ENCODE data around the gene ULK4. TPM values are rescaled to one million over a fixed set of nuclear protein-coding genes. Genes with fewer than 3 reads are reported as not detected.

ULK4 gene
- total RNA-seq, 1 donor from 2014 or later, result 18.6 TPM

- POLR2A ChIA-PET, result no interaction called here
Observed at GRCh38 chr3:41441568-41441967, 520.3 kb downstream of the ULK4 start.

GRCh38 chr3:41441139-41441538 is 520.8 kb downstream of the ULK4 start:
- H3K4me1 Mint-ChIP-seq, result no peaks in the 10 kb centered on the region
- TF ChIP-seq CTCF (IDR thresholded peaks at IDR 0.05), result no peak
- intact Hi-C loops (cut with micrococcal nuclease), result no loop called here
- no peaks in the 10 kb centered on the region for H3K36me3 Mint-ChIP-seq (ENCODE audit: low read depth)
- H3K27ac Mint-ChIP-seq, result no peak overlapping the region
- no peak for ATAC-seq (ENCODE audit: low read depth)
- ChIA-PET POLR2A (no interaction called here), CTCF (no interaction called here)
- peaks cover 9% of the 10 kb centered on the region for H3K9me3 Mint-ChIP-seq
- H3K4me3 Mint-ChIP-seq, result no peak overlapping the region
- DNase-seq, result no peak
- no peaks in the 10 kb centered on the region for H3K27me3 Mint-ChIP-seq

More at GRCh38 chr3:41441568-41441967, 520.3 kb downstream of the ULK4 start:
- CTCF ChIA-PET, result no interaction called here
- intact Hi-C loops (cut with micrococcal nuclease), result no loop called here
- Mint-ChIP-seq H3K36me3 (ENCODE audit: low read depth) (no peaks in the 10 kb centered on the region), H3K27me3 (no peaks in the 10 kb centered on the region), H3K4me1 (no peaks in the 10 kb centered on the region), H3K4me3 (no peak overlapping the region), H3K27ac (no peak overlapping the region), H3K9me3 (peaks cover 9% of the 10 kb centered on the region)
- DNase-seq (no peak), ATAC-seq (ENCODE audit: low read depth) (no peak)
- no peak for TF ChIP-seq CTCF (IDR thresholded peaks at IDR 0.05)

GRCh38 chr3:41436983-41437382 is 524.9 kb downstream of the ULK4 start:
- POLR2A ChIA-PET, result no interaction called here
- intact Hi-C loops (cut with micrococcal nuclease), result no loop called here
- Mint-ChIP-seq H3K27me3 (no peaks in the 10 kb centered on the region), H3K36me3 (ENCODE audit: low read depth) (no peaks in the 10 kb centered on the region), H3K9me3 (peaks cover 10% of the 10 kb centered on the region), H3K4me1 (no peaks in the 10 kb centered on the region), H3K4me3 (no peak overlapping the region), H3K27ac (no peak overlapping the region)
- CTCF ChIA-PET, result no interaction called here
- no peak for DNase-seq
- ATAC-seq (ENCODE audit: low read depth), result no peak
- TF ChIP-seq CTCF (IDR thresholded peaks at IDR 0.05), result no peak

GRCh38 chr3:41434781-41435180 is 527.1 kb downstream of the ULK4 start:
- ChIA-PET POLR2A (no interaction called here), CTCF (no interaction called here)
- H3K4me1 Mint-ChIP-seq, result no peaks in the 10 kb centered on the region
- no peak for TF ChIP-seq CTCF (IDR thresholded peaks at IDR 0.05)
- ATAC-seq (ENCODE audit: low read depth) (no peak), DNase-seq (no peak)
- H3K4me3 Mint-ChIP-seq, result no peak overlapping the region
- no peaks in the 10 kb centered on the region for H3K36me3 Mint-ChIP-seq (ENCODE audit: low read depth)
- H3K9me3 Mint-ChIP-seq, result peaks cover 1% of the 10 kb centered on the region
- no peak overlapping the region for H3K27ac Mint-ChIP-seq
- intact Hi-C loops (cut with micrococcal nuclease), result no loop called here
- H3K27me3 Mint-ChIP-seq, result no peaks in the 10 kb centered on the region

GRCh38 chr3:41431386-41431785 is 530.5 kb downstream of the ULK4 start:
- POLR2A ChIA-PET, result no interaction called here
- DNase-seq, result no peak
- no peak for ATAC-seq (ENCODE audit: low read depth)
- H3K36me3 Mint-ChIP-seq (ENCODE audit: low read depth), result no peaks in the 10 kb centered on the region
- no peak overlapping the region for H3K4me3 Mint-ChIP-seq
- peaks cover 8% of the 10 kb centered on the region for H3K9me3 Mint-ChIP-seq
- H3K4me1 Mint-ChIP-seq, result no peaks in the 10 kb centered on the region
- CTCF ChIA-PET, result no interaction called here
- no peak overlapping the region for H3K27ac Mint-ChIP-seq
- intact Hi-C loops (cut with micrococcal nuclease), result no loop called here
- peaks cover 2% of the 10 kb centered on the region for H3K27me3 Mint-ChIP-seq
- no peak for TF ChIP-seq CTCF (IDR thresholded peaks at IDR 0.05)
